BJ (cell line): ENCODE results near the gene WNT4. TPM values are rescaled to one million over a fixed set of nuclear protein-coding genes. Genes with fewer than 3 reads are reported as not detected.

Source experiments
- CTCF ChIA-PET: fragments of 350-600 bp; formaldehyde crosslinking; extraction: SDS; loops from one replicate; lab custom pipeline; 2021; ENCODE audit warnings: antibody characterized with exemption, inconsistent platforms; lab: Yijun Ruan, JAX
- POLR2A ChIA-PET: fragments of 300-600 bp; sonication (Branson Sonifier 250); formaldehyde crosslinking; extraction: SDS; loops from one replicate; lab custom pipeline; 2021; ENCODE audit warnings: antibody characterized with exemption; lab: Charles Lee
- DNase-seq: peaks from one replicate; pipeline ENCODE4 v3.0.0-alpha.2; 2011; ENCODE audit warnings: low read depth
- H3K27me3 ChIP-seq: 2 replicates; pipeline ENCODE4 v1.6.0; 2011; ENCODE audit warnings: low read length; ENCODE audit not compliant: control insufficient read depth, insufficient read depth
- H3K36me3 ChIP-seq: 2 replicates; pipeline ENCODE4 v1.5.1; 2011; ENCODE audit warnings: low read length; ENCODE audit not compliant: control insufficient read depth, insufficient read depth
- H3K4me3 ChIP-seq: 2 replicates; pipeline ENCODE4 v1.5.1; 2011; ENCODE audit warnings: low read depth, mild to moderate bottlenecking, control low read depth, low read length
- polyA plus RNA-seq: library from polyadenylated mRNA; depleted of rRNA; stranded (reverse); fragments of >200 nt; gene quantifications from 2 replicates; pipeline ENCODE4 v1.2.3, GENCODE V29; 2011
- TF ChIP-seq, protein P1 (sequence below): IDR thresholded peaks from 2 replicates; pipeline ENCODE4 v1.5.1; 2011; ENCODE audit warnings: low read depth, mild to moderate bottlenecking, control low read depth, inconsistent platforms, low read length, moderate library complexity; ENCODE audit not compliant: insufficient read depth

WNT4 gene
- polyA plus RNA-seq, 1 experiment, result 0.13 TPM

DNA sequence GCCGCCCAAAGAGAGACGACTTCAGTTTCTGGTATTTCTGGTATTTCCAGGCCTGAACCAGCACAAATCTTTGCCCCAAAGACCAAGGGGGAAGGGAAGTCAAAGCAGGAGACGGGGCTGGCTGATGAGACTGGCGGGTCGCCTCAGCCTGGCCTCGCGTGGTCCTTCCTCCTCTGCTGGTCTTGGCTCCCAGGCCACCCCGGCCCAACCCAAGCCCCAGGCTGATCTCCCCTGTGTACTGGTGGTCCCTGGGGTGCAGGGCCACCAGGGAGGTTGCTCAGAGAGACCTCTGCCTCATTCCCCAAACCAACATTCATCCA, 19.9 kb downstream of the WNT4 start:
- no peak overlapping the region for H3K4me3 ChIP-seq
- peaks cover 1% of the 10 kb centered on the region for H3K36me3 ChIP-seq
- H3K27me3 ChIP-seq, result no peaks in the 10 kb centered on the region
- TF ChIP-seq, protein P1, sequence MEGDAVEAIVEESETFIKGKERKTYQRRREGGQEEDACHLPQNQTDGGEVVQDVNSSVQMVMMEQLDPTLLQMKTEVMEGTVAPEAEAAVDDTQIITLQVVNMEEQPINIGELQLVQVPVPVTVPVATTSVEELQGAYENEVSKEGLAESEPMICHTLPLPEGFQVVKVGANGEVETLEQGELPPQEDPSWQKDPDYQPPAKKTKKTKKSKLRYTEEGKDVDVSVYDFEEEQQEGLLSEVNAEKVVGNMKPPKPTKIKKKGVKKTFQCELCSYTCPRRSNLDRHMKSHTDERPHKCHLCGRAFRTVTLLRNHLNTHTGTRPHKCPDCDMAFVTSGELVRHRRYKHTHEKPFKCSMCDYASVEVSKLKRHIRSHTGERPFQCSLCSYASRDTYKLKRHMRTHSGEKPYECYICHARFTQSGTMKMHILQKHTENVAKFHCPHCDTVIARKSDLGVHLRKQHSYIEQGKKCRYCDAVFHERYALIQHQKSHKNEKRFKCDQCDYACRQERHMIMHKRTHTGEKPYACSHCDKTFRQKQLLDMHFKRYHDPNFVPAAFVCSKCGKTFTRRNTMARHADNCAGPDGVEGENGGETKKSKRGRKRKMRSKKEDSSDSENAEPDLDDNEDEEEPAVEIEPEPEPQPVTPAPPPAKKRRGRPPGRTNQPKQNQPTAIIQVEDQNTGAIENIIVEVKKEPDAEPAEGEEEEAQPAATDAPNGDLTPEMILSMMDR, result no peak
- DNase-seq, result no peak
- ChIA-PET CTCF (interaction anchor here (1.0 kb wide), 1 partner anchor 10 kb away, joined by 4 read pairs; no protein-coding TSS in a partner anchor), POLR2A (no interaction called here)

DNA sequence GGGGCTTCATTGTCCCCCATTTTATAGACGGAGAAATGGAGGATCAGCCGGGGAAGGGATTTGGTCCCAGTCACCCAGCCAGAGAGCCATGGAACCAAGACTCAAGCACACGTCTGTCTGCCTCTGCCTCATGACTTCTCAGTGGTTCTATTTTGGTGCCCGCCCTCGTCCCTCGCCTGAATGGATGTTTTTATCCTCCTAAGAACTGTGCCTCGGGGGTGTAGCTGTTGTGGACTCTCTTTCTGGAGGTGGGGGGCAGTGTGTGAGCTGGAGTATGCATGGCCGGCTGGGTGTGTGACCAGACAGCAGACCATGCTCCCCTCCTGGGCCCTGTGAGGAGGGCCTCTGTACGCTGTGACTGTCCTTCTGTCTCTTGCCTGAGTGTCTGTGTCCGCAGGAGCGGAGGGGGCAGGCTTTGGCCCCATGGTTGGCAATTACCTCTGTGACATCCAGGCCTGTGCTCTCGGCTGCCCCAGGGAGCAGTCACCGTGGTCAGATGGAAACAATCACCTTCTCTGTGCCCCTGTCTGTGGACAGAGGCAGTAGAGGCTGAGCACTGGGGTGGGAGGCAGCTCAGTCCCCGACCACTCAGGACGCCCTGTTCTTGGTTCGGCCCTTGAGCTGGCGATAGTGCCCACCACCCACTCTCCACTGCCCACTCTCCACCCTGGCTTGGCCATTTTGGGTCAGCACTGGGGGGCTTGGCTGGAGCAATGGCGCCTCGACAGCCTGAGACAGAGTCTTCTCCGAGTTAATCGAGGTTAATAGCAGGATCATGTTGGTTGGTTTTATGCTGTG, 20.4 kb downstream of the WNT4 start:
- ChIA-PET POLR2A (no interaction called here), CTCF (no interaction called here)

DNA sequence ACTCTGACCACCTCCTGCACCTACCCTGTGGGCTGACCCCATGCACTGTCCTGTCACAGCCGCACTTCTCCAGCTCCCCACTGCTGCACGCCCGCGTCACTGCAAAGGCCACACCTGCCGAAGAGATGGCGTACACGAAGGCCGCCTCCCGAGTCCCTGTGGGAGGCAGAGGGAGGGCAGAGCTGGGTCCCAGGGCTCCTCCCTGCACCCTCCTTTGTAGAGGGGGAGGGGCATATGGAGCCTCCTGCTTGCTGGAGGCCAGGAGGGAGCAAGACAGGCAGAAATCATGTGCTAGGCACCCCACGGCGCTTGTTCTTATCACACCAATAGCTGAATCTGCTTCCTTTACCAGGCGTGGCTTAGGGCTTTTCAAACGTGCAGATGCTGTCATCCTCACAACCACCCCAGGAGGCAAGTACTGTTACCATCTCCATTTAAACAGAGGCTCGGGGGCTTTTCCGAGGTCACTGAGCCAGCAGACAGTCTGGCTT, 21.4 kb downstream of the WNT4 start:
- ChIA-PET POLR2A (no interaction called here), CTCF (interaction anchor here (1.1 kb wide), 1 partner anchor 10 kb away, joined by 4 read pairs; no protein-coding TSS in a partner anchor)
- Histone ChIP-seq H3K4me3 (no peak overlapping the region), H3K27me3 (no peaks in the 10 kb centered on the region), H3K36me3 (peaks cover 1% of the 10 kb centered on the region)
- TF ChIP-seq, protein P1, result no peak
- DNase-seq, result no peak

More for the DNA sequence above, 20.4 kb downstream of the WNT4 start:
- DNase-seq, result no peak
- Histone ChIP-seq H3K4me3 (no peak overlapping the region), H3K36me3 (peaks cover 1% of the 10 kb centered on the region), H3K27me3 (no peaks in the 10 kb centered on the region)
- TF ChIP-seq, protein P1, result no peak

DNA sequence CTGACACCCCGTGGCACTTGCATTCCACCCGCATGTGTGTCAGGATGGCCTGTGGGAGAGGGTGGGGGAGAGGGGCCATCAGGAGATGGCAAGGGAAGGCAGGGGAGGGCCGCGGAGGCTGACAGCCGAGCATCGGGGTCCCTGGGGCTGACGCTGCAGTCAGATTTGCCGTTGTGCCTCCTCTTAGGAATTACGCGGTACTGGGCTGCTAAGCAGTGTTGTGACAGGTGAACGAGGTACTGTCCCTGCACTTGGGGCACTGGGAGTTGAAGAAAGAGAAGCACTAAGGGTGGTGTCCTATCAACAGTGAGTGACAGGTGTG, 22.5 kb downstream of the WNT4 start:
- Histone ChIP-seq H3K4me3 (no peak overlapping the region), H3K27me3 (no peaks in the 10 kb centered on the region), H3K36me3 (peaks cover 2% of the 10 kb centered on the region)
- DNase-seq, result no peak
- ChIA-PET POLR2A (no interaction called here), CTCF (interaction anchor here (1.0 kb wide), 1 partner anchor 11 kb away, joined by 4 read pairs; no protein-coding TSS in a partner anchor)
- TF ChIP-seq, protein P1, result no peak

DNA sequence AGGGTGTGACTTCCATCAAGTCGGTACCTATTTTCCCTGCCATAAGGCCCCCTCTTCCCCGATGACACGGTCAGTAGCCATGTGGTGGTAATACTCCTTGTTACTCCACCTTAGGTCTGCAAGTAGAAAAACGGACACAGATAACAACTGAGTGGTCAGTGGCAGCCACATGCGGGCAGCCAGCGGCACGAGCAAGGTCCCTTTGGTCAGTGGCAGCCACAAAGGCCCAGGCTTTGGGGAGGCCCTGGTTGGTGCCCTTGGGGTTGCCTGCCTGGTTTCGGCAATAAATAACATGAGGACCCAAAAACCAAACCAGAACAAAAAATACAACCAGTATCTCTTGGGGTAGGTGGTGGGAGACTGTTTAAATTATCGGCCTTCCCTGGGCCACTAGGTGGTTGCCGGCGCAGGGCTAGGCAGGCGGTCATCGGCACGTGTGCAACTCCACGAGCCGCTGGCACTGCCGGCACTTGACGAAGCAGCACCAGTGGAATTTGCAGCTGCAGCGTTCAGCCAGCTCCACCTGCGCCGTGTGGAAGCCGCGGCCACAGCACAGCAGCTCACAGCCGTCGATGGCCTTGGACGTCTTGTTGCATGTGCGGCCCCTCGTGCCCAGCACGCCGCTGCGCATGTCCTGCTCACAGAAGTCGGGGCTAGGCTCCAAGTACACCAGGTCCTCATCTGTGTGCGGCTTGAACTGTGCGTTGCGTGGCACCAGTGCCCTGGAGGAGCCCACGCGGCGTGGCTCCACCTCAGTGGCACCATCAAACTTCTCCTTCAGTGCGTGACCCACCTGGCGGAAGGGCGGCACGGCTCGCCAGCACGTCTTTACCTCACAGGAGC, 23.1 kb downstream of the WNT4 start:
- POLR2A ChIA-PET, result no interaction called here
- Histone ChIP-seq H3K36me3 (peaks cover 4% of the 10 kb centered on the region), H3K4me3 (no peak overlapping the region), H3K27me3 (no peaks in the 10 kb centered on the region)
- DNase-seq, result no peak
- CTCF ChIA-PET, result interaction anchor here (1.0 kb wide), 1 partner anchor 11 kb away, joined by 4 read pairs; no protein-coding TSS in a partner anchor
- TF ChIP-seq, protein P1, result no peak
